ENCODE results near the gene PDE1A.

PDE1A gene

DNA sequence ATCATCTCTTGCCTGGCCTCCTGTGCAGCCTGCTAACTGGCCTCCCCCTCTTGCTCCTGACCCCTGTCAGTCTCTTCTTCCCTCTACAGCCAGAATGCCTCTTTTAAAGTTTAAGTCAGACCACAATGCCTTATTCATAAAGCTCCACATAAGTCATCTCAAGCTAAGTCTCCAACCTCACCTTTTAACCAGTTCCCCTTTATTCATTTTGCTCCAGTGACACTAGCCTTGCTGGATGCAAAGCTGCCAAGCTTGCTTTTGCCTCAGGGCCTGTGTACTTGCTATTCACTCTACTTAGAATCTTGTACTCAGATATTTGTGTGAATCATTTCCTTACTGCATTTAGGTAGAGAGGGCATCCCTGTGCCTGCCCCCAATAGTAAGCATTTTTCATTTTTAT is 180.9 kb downstream of the PDE1A start:
- TF ChIP-seq SPI1 (IDR thresholded peaks at IDR 0.05; ENCODE audit: borderline replicate concordance, low read depth) = no peak
- TF ChIP-seq CTCF (IDR thresholded peaks at IDR 0.05; ENCODE audit: insufficient read depth, low read length) = no peak
- no peak for TF ChIP-seq GABPA (IDR thresholded peaks at IDR 0.05; ENCODE audit: low read depth)
- TF ChIP-seq, protein P1, sequence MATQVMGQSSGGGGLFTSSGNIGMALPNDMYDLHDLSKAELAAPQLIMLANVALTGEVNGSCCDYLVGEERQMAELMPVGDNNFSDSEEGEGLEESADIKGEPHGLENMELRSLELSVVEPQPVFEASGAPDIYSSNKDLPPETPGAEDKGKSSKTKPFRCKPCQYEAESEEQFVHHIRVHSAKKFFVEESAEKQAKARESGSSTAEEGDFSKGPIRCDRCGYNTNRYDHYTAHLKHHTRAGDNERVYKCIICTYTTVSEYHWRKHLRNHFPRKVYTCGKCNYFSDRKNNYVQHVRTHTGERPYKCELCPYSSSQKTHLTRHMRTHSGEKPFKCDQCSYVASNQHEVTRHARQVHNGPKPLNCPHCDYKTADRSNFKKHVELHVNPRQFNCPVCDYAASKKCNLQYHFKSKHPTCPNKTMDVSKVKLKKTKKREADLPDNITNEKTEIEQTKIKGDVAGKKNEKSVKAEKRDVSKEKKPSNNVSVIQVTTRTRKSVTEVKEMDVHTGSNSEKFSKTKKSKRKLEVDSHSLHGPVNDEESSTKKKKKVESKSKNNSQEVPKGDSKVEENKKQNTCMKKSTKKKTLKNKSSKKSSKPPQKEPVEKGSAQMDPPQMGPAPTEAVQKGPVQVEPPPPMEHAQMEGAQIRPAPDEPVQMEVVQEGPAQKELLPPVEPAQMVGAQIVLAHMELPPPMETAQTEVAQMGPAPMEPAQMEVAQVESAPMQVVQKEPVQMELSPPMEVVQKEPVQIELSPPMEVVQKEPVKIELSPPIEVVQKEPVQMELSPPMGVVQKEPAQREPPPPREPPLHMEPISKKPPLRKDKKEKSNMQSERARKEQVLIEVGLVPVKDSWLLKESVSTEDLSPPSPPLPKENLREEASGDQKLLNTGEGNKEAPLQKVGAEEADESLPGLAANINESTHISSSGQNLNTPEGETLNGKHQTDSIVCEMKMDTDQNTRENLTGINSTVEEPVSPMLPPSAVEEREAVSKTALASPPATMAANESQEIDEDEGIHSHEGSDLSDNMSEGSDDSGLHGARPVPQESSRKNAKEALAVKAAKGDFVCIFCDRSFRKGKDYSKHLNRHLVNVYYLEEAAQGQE (IDR thresholded peaks at IDR 0.05; ENCODE audit: insufficient replicate concordance, low read depth) = no peak
- no peak for TF ChIP-seq POLR2AphosphoS5 (IDR thresholded peaks at IDR 0.05; ENCODE audit: low read depth)
- no peak overlapping the region for H3K27ac ChIP-seq (replicated peaks)

DNA sequence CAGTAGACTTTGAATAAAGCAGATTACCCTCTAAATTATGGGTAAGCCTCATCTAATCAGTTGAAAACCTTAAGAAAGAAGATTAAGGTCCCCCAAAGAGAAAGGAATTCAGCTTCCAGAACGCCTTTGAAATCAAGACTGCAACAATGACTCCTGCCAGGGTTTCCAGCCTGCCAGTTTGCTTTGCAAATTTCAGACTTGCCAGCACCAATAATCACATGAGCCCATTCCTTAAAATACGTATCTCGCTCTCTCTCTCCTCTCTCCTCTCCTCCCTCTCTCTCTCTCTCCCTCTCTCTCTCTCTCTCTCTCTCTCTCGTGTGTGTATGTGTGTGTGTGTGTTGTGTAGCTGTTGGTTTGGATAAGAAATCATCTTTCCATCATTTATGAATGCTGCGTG is 184.2 kb downstream of the PDE1A start:
- TF ChIP-seq SPI1 (IDR thresholded peaks at IDR 0.05; ENCODE audit: borderline replicate concordance, low read depth) (no peak), POLR2AphosphoS5 (IDR thresholded peaks at IDR 0.05; ENCODE audit: low read depth) (no peak), GABPA (IDR thresholded peaks at IDR 0.05; ENCODE audit: low read depth) (no peak), CTCF (IDR thresholded peaks at IDR 0.05; ENCODE audit: insufficient read depth, low read length) (no peak)
- TF ChIP-seq, protein P1 (IDR thresholded peaks at IDR 0.05; ENCODE audit: insufficient replicate concordance, low read depth) = no peak
- Histone ChIP-seq H3K27me3 (ENCODE audit: insufficient read depth, poor library complexity, severe bottlenecking) (no peaks in the 10 kb centered on the region), H3K27ac (replicated peaks) (no peak overlapping the region), H3K4me3 (replicated peaks; ENCODE audit: insufficient read depth, low read length) (no peak overlapping the region)
- DNase-seq (ENCODE audit: low read depth in 1 of 2, low spot score in 1 of 2) = no peak

More for the DNA sequence above, 180.9 kb downstream of the PDE1A start:
- Histone ChIP-seq H3K27me3 (ENCODE audit: insufficient read depth, poor library complexity, severe bottlenecking) (no peaks in the 10 kb centered on the region), H3K4me3 (replicated peaks; ENCODE audit: insufficient read depth, low read length) (no peak overlapping the region)
- DNase-seq (ENCODE audit: low read depth in 1 of 2, low spot score in 1 of 2) = no peak

DNA sequence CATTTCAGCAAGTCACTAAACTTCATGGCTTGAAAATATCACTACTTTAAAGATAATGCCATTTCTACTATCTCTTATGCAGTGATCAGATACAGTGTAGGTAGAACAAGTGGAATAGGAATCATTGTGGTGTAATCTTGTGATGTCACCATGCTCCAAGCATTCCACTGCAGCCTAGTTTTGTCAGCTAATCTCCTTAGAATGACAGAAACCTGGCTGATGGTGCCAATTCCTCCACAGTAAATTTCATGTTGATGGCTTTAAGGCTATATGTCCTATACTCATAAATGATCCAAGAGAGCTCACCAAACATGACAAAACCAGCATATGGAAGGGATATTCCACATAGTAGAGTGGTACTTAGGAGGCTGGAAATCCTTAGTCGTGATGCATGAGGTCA is 184.9 kb downstream of the PDE1A start:
- TF ChIP-seq CTCF (IDR thresholded peaks at IDR 0.05; ENCODE audit: insufficient read depth, low read length) = no peak
- no peak for TF ChIP-seq GABPA (IDR thresholded peaks at IDR 0.05; ENCODE audit: low read depth)
- TF ChIP-seq SPI1 (IDR thresholded peaks at IDR 0.05; ENCODE audit: borderline replicate concordance, low read depth) = no peak
- TF ChIP-seq, protein P1 (IDR thresholded peaks at IDR 0.05; ENCODE audit: insufficient replicate concordance, low read depth) = no peak
- TF ChIP-seq POLR2AphosphoS5 (IDR thresholded peaks at IDR 0.05; ENCODE audit: low read depth) = no peak
- no peak overlapping the region for H3K27ac ChIP-seq (replicated peaks)
- H3K4me3 ChIP-seq (replicated peaks; ENCODE audit: insufficient read depth, low read length) = no peak overlapping the region
- DNase-seq (ENCODE audit: low read depth in 1 of 2, low spot score in 1 of 2) = no peak
- H3K27me3 ChIP-seq (ENCODE audit: insufficient read depth, poor library complexity, severe bottlenecking) = no peaks in the 10 kb centered on the region

All from HL-60 (cell line).